WTC11 (cell line): Measurements from ENCODE around the gene GDI1. TPM values are rescaled to one million over a fixed set of nuclear protein-coding genes. Genes with fewer than 3 reads are reported as not detected.

Experiments
- ATAC-seq: fragments of 200-7000 bp; cut with Tn5 transposase; 2 replicates; pipeline ENCODE4 v1.10.0; 2021; ENCODE audit warnings: mild to moderate bottlenecking, moderate library complexity
- CTCF ChIA-PET: fragments of 300-600 bp; sonication (Branson Sonifier 250); formaldehyde crosslinking; loops from one replicate; lab custom pipeline; 2021; ENCODE audit warnings: antibody characterized with exemption; lab: Charles Lee
- POLR2A ChIA-PET: fragments of 350-600 bp; sonication (Branson Sonifier 250); formaldehyde crosslinking; loops from one replicate; lab custom pipeline; 2021; ENCODE audit warnings: antibody characterized with exemption; lab: Charles Lee
- DNase-seq: peaks from one replicate; pipeline ENCODE4 v3.0.0; 2021; ENCODE audit warnings: low spot score
- H3K27ac Mint-ChIP-seq: 2 replicates; pipeline ENCODE4 v1.8.0; 2021; ENCODE audit warnings: mixed read lengths
- H3K27me3 Mint-ChIP-seq: 2 replicates; pipeline ENCODE4 v1.8.0; 2021; ENCODE audit warnings: low read depth, mild to moderate bottlenecking, moderate library complexity, mixed read lengths
- H3K36me3 Mint-ChIP-seq: 2 replicates; pipeline ENCODE4 v1.8.0; 2021; ENCODE audit warnings: mixed read lengths
- H3K4me1 Mint-ChIP-seq: 2 replicates; pipeline ENCODE4 v1.8.0; 2022; ENCODE audit warnings: mixed read lengths
- H3K4me3 Mint-ChIP-seq: 2 replicates; pipeline ENCODE4 v1.8.0; 2021; ENCODE audit warnings: mild to moderate bottlenecking, moderate library complexity, mixed read lengths
- H3K9me3 Mint-ChIP-seq: 2 replicates; pipeline ENCODE4 v1.8.0; 2021; ENCODE audit warnings: mixed read lengths
- CREM ChIP-seq: sonication (generic); formaldehyde crosslinking; IDR thresholded peaks from 2 replicates; pipeline ENCODE4 v1.8.1; 2022; ENCODE audit warnings: mild to moderate bottlenecking, missing genetic modification reagents, moderate library complexity
- FOXK1 ChIP-seq: sonication (generic); formaldehyde crosslinking; IDR thresholded peaks from 2 replicates; pipeline ENCODE4 v1.8.0; 2022; ENCODE audit warnings: mild to moderate bottlenecking, moderate library complexity, missing genetic modification reagents
- MAX ChIP-seq: sonication (generic); formaldehyde crosslinking; IDR thresholded peaks from 2 replicates; pipeline ENCODE4 v1.8.0; 2022; ENCODE audit warnings: mild to moderate bottlenecking, missing genetic modification reagents
- TEAD4 ChIP-seq: sonication (generic); formaldehyde crosslinking; IDR thresholded peaks from 2 replicates; pipeline ENCODE4 v1.8.0; 2022; ENCODE audit warnings: mild to moderate bottlenecking, missing genetic modification reagents
- microRNA-seq: library from miRNA; unstranded; fragments of <30 nt; microRNA quantifications from one replicate; pipeline ENCODE4 v1.2.0, GENCODE V29; 2022; ENCODE audit warnings: borderline number of aligned reads
- total RNA-seq: library from RNA; stranded (reverse); gene quantifications from 3 replicates; pipeline ENCODE4 v1.2.3, GENCODE V29; 2021

The GDI1 gene
- total RNA-seq, 1 experiment from 2014 or later = 108 TPM

GRCh38 chrX:154490414-154491083 is 53.6 kb downstream of the GDI1 start, which contains the start of gene SLC10A3:
Gene SLC10A3, minus strand, starts transcription at chrX:154490629. Its CDS starts 1,689 bp downstream, at chrX:154488940.
- POLR2A ChIA-PET = interaction anchor here (0.9 to 2.2 kb wide), 6 partner anchors 12 to 120 kb away, joined by 3 to 8 read pairs (median 6); partner anchors contain the start of genes FAM3A and LAGE3
- no peaks in the 10 kb centered on the region; the same call in 1 of the 2 replicates for H3K36me3 Mint-ChIP-seq
- peaks cover 5% of the 10 kb centered on the region; the same call in 1 of the 2 replicates for H3K27me3 Mint-ChIP-seq
- TF ChIP-seq FOXK1 (CRISPR knock-in tag) (peak; percentile 43; the same call in 1 of the 2 replicates), CREM (0 out of 2 replicates have a peak, but pooled peaks have one; percentile 35), TEAD4 (no peak), MAX (peak; percentile 38; the same call in 1 of the 2 replicates)
- TF ChIP-seq, all 79 proteins: peak for 3
- Mint-ChIP-seq H3K9me3 (no peaks in the 10 kb centered on the region), H3K27ac (peak within 1 kb of the TSS; percentile 94), H3K4me3 (peak within 1 kb of the TSS; percentile 80), H3K4me1 (peaks cover 4% of the 10 kb centered on the region; the same call in 1 of the 2 replicates)
- CTCF ChIA-PET = interaction anchor here (0.5 to 2.3 kb wide), 13 partner anchors 12 to 182 kb away, joined by 3 to 14 read pairs (median 3); partner anchors contain the start of genes DNASE1L1, IKBKG and PLXNA3
- peak; percentile 92 for ATAC-seq
- peak; percentile 91 for DNase-seq

Small RNA genes within 50 kb of the gene (microRNA-seq; reads per million reads assigned to microRNA genes)
- gene MIR6858 = 4.2 reads per million, percentile 9 among the genes with 10 or more reads in this experiment

Other genes starting within 250 kb of the GDI1 start
- gene OPN1MW2, start 217.4 kb upstream of the GDI1 start, total RNA-seq = not detected in 3 replicates
- gene OPN1MW3, start 179.6 kb upstream of the GDI1 start, total RNA-seq = not detected in 3 replicates
- gene TEX28, start 142.0 kb upstream of the GDI1 start, total RNA-seq = not detected in 3 replicates
- gene TKTL1, start 141.4 kb upstream of the GDI1 start, total RNA-seq = 0.46 to 0.53 TPM in 2 of 3 replicates, not detected in the other
- gene FLNA, start 62.5 kb upstream of the GDI1 start, total RNA-seq = 914 to 1,017 TPM (median 992 TPM) in 3 replicates
- 69.8 to 78.3 TPM (median 72.7 TPM) in 3 replicates for gene EMD, start 57.9 kb upstream of the GDI1 start, total RNA-seq
- 2,241 to 2,474 TPM (median 2,438 TPM) in 3 replicates for gene RPL10, start 38.8 kb upstream of the GDI1 start, total RNA-seq
- gene DNASE1L1, start 27.9 kb upstream of the GDI1 start, total RNA-seq = 16.2 to 21.6 TPM (median 21.2 TPM) in 3 replicates
- 43.5 to 48.6 TPM (median 44.5 TPM) in 3 replicates for gene TAFAZZIN, start 25.6 kb upstream of the GDI1 start, total RNA-seq
- gene ATP6AP1, start 8.5 kb upstream of the GDI1 start, total RNA-seq = 43.9 to 46.0 TPM (median 44.8 TPM) in 3 replicates
- gene FAM50A, start 7.0 kb downstream of the GDI1 start, total RNA-seq = 50.2 to 51.8 TPM (median 51.1 TPM) in 3 replicates
- gene PLXNA3, start 21.1 kb downstream of the GDI1 start, total RNA-seq = 26.6 to 33.1 TPM (median 31.4 TPM) in 3 replicates
- gene LAGE3, start 42.1 kb downstream of the GDI1 start, total RNA-seq = 46.1 to 52.1 TPM (median 50.2 TPM) in 3 replicates
- gene UBL4A, start 49.5 kb downstream of the GDI1 start, total RNA-seq = 34.0 to 34.7 TPM (median 34.1 TPM) in 3 replicates
- gene SLC10A3, start 53.5 kb downstream of the GDI1 start, total RNA-seq = 8.7 to 9.8 TPM (median 9.6 TPM) in 3 replicates
- 23.5 to 26.5 TPM (median 25.0 TPM) in 3 replicates for gene FAM3A, start 79.1 kb downstream of the GDI1 start, total RNA-seq
- gene G6PD, start 109.7 kb downstream of the GDI1 start, total RNA-seq = 64.7 to 72.8 TPM (median 66.0 TPM) in 3 replicates
- 20.0 to 29.1 TPM (median 22.1 TPM) in 3 replicates for gene IKBKG, start 110.5 kb downstream of the GDI1 start, total RNA-seq
- gene CTAG1A, start 148.0 kb downstream of the GDI1 start, total RNA-seq = not detected in 3 replicates
- not detected in 3 replicates for gene CTAG1B, start 182.1 kb downstream of the GDI1 start, total RNA-seq
- gene CTAG2, start 216.4 kb downstream of the GDI1 start, total RNA-seq = not detected in 3 replicates